PC-9 (cell line): ENCODE data around the gene DIAPH2.
"Not testable (repeated sequence)": the region's sequence is repeated elsewhere in the genome, so short reads cannot be mapped to it uniquely, and the experiment has no call there.

Source experiments
- EZH2 ChIP-seq: fragments of 200-600 bp; sonication (generic); IDR thresholded peaks from 2 replicates; pipeline ENCODE4 v1.8.0; 2017; ENCODE audit warnings: antibody characterized with exemption, low read depth
- TF ChIP-seq, protein P1 (sequence below): fragments of 200-600 bp; sonication (generic); conservative IDR thresholded peaks from 2 replicates; pipeline ENCODE4 v1.6.1; 2017; ENCODE audit warnings: mixed run types, antibody characterized with exemption, mild to moderate bottlenecking, moderate library complexity

DNA sequence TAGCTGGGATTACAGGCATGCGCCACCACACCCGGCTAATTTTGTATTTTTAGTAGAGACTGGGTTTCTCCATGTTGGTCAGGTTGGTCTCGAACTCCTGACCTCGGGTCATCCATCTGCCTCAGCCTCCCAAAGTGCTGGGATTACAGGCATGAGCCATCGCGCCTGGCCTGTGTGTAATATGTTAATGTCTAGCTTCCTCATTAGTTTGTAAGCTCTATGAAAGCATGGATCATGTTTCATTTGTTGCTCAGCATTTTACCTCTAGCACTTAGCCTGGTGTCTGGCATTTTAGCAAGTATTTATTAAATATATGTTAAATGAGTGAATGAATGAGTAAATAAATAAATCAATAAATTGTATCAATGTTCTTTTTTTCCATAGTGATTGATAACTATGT is 29.8 kb downstream of the DIAPH2 start:
- TF ChIP-seq, protein P1, sequence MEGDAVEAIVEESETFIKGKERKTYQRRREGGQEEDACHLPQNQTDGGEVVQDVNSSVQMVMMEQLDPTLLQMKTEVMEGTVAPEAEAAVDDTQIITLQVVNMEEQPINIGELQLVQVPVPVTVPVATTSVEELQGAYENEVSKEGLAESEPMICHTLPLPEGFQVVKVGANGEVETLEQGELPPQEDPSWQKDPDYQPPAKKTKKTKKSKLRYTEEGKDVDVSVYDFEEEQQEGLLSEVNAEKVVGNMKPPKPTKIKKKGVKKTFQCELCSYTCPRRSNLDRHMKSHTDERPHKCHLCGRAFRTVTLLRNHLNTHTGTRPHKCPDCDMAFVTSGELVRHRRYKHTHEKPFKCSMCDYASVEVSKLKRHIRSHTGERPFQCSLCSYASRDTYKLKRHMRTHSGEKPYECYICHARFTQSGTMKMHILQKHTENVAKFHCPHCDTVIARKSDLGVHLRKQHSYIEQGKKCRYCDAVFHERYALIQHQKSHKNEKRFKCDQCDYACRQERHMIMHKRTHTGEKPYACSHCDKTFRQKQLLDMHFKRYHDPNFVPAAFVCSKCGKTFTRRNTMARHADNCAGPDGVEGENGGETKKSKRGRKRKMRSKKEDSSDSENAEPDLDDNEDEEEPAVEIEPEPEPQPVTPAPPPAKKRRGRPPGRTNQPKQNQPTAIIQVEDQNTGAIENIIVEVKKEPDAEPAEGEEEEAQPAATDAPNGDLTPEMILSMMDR, result not testable (repeated sequence)
- TF ChIP-seq EZH2, result not testable (repeated sequence)
